Measurements from ENCODE around the gene LOXL4. TPM values are rescaled to one million over a fixed set of nuclear protein-coding genes. Genes with fewer than 3 reads are reported as not detected.

Gene LOXL4
- polyA plus RNA-seq, 3 donors: 0.03 to 0.05 TPM; not detected in 1

DNA sequence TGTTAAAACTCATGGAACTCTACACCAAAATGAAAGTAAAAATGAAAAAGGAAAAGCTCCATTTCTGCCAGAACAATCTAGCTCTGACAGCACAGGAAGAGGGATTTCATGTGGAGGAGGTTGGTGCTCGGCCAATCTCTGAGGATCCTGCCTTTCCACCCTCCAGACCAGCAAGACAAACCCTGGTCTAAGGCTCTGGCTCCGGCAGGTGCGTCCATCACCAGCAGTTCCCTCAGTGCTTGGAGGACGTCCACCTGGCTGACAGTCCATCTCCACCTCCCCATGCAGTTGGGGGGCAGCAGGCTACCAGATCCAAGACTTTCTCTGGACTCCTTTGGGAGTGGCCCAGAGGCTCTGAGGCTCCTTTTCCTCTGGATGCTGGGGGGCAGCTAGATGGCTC is 25.0 kb upstream of the LOXL4 start:
- H3K36me3 ChIP-seq (replicated peaks in 1 of 2; ENCODE audit: control insufficient read depth in 1 of 2, insufficient read depth in 2 of 2, low read length in 2 of 2): no peaks in the 10 kb centered on the region
- H3K4me3 Mint-ChIP-seq: no peak overlapping the region
- H3K36me3 Mint-ChIP-seq: no peaks in the 10 kb centered on the region
- H3K27ac ChIP-seq (ENCODE audit: low read depth in 1 of 2, low read length in 2 of 2): no peak overlapping the region
- H3K4me1 Mint-ChIP-seq: peaks cover 15% of the 10 kb centered on the region
- H3K9me3 Mint-ChIP-seq: no peaks in the 10 kb centered on the region
- H3K27ac Mint-ChIP-seq: no peak overlapping the region
- TF ChIP-seq, protein P1, sequence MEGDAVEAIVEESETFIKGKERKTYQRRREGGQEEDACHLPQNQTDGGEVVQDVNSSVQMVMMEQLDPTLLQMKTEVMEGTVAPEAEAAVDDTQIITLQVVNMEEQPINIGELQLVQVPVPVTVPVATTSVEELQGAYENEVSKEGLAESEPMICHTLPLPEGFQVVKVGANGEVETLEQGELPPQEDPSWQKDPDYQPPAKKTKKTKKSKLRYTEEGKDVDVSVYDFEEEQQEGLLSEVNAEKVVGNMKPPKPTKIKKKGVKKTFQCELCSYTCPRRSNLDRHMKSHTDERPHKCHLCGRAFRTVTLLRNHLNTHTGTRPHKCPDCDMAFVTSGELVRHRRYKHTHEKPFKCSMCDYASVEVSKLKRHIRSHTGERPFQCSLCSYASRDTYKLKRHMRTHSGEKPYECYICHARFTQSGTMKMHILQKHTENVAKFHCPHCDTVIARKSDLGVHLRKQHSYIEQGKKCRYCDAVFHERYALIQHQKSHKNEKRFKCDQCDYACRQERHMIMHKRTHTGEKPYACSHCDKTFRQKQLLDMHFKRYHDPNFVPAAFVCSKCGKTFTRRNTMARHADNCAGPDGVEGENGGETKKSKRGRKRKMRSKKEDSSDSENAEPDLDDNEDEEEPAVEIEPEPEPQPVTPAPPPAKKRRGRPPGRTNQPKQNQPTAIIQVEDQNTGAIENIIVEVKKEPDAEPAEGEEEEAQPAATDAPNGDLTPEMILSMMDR (IDR thresholded peaks at IDR 0.05): no peak
- H3K4me2 ChIP-seq (replicated peaks; ENCODE audit: extremely low read depth, low read length, poor library complexity, severe bottlenecking): no peak overlapping the region
- no peaks in the 10 kb centered on the region for H3K9me3 ChIP-seq (replicated peaks in 1 of 2; ENCODE audit: control insufficient read depth in 1 of 2, insufficient read depth in 1 of 2, low read length in 2 of 2)
- WGBS (ENCODE audit: insufficient coverage): 100% methylated on average over 2 of the region's 4 CpGs
- intact Hi-C loops (cut with micrococcal nuclease): no loop called here
- H3K27me3 ChIP-seq (ENCODE audit: control insufficient read depth in 2 of 2, insufficient read depth in 2 of 2, low read length in 2 of 2): peaks cover 0 to 2% of the 10 kb centered on the region in 2 donors
- no peak overlapping the region for H2AFZ ChIP-seq (ENCODE audit: insufficient read depth, low read depth, low read length, poor library complexity, severe bottlenecking)
- no peaks in the 10 kb centered on the region for H4K20me1 ChIP-seq (ENCODE audit: insufficient read depth, low read length)
- H3K27me3 Mint-ChIP-seq (ENCODE audit: low read depth in 3 of 3): peaks cover 6 to 12% (median 9%) of the 10 kb centered on the region in 3 donors
- no peak overlapping the region for H3K4me3 ChIP-seq (replicated peaks in 1 of 3; ENCODE audit: low read depth in 2 of 3, low read length in 3 of 3)
- H3K9ac ChIP-seq (ENCODE audit: insufficient read depth, low read length, poor library complexity, severe bottlenecking): no peak overlapping the region
- peaks cover 12 to 13% of the 10 kb centered on the region in 2 donors for H3K4me1 ChIP-seq (ENCODE audit: control insufficient read depth in 1 of 2, insufficient read depth in 2 of 2, low read length in 2 of 2)
- H3K79me2 ChIP-seq (ENCODE audit: insufficient read depth, low read length): no peaks in the 10 kb centered on the region
- DNase-seq: no peak

DNA sequence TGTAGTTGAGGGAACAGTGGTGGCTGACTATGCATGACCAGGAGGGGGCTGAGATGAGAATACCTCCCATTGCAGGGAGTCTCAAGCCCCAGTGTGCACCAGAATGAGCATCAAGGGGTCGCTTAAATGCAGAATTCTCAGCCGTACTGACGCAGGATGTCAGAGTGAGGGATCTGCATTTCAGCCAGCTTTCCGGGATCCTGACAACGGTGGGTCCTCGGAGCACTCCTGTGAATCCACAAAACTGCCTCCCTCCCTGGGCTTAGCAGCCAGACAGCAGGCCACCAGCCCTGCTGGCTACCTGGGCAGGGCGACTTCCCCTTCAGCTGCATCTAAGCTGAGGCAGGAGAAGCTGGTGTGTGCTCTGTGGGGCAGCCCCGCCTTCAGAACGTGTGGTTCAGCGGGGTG is 21.8 kb upstream of the LOXL4 start:
- H3K27ac Mint-ChIP-seq: no peak overlapping the region

More for the DNA sequence above, 21.8 kb upstream of the LOXL4 start:
- 90% methylated on average over 9 of the region's 10 CpGs for WGBS (ENCODE audit: insufficient coverage)
- peaks cover 0 to under 1% of the 10 kb centered on the region in 2 donors for H3K27me3 ChIP-seq (ENCODE audit: control insufficient read depth in 2 of 2, insufficient read depth in 2 of 2, low read length in 2 of 2)
- H3K79me2 ChIP-seq (ENCODE audit: insufficient read depth, low read length): no peaks in the 10 kb centered on the region
- no peak overlapping the region for H3K4me2 ChIP-seq (replicated peaks; ENCODE audit: extremely low read depth, low read length, poor library complexity, severe bottlenecking)
- H3K9ac ChIP-seq (ENCODE audit: insufficient read depth, low read length, poor library complexity, severe bottlenecking): no peak overlapping the region
- DNase-seq: no peak
- H3K4me1 Mint-ChIP-seq: no peaks in the 10 kb centered on the region
- H3K9me3 ChIP-seq (replicated peaks in 1 of 2; ENCODE audit: control insufficient read depth in 1 of 2, insufficient read depth in 1 of 2, low read length in 2 of 2): no peaks in the 10 kb centered on the region
- intact Hi-C loops (cut with micrococcal nuclease): no loop called here
- H3K4me3 ChIP-seq (replicated peaks in 1 of 3; ENCODE audit: low read depth in 2 of 3, low read length in 3 of 3): no peak overlapping the region
- H4K20me1 ChIP-seq (ENCODE audit: insufficient read depth, low read length): no peaks in the 10 kb centered on the region
- no peak overlapping the region for H3K27ac ChIP-seq (ENCODE audit: low read depth in 1 of 2, low read length in 2 of 2)
- H3K36me3 Mint-ChIP-seq: no peaks in the 10 kb centered on the region
- no peak overlapping the region for H3K4me3 Mint-ChIP-seq
- no peaks in the 10 kb centered on the region for H3K4me1 ChIP-seq (ENCODE audit: control insufficient read depth in 1 of 2, insufficient read depth in 2 of 2, low read length in 2 of 2)
- TF ChIP-seq, protein P1 (IDR thresholded peaks at IDR 0.05): no peak
- no peaks in the 10 kb centered on the region for H3K36me3 ChIP-seq (replicated peaks in 1 of 2; ENCODE audit: control insufficient read depth in 1 of 2, insufficient read depth in 2 of 2, low read length in 2 of 2)
- peaks cover 13 to 17% (median 14%) of the 10 kb centered on the region in 3 donors for H3K27me3 Mint-ChIP-seq (ENCODE audit: low read depth in 3 of 3)
- no peak overlapping the region for H2AFZ ChIP-seq (ENCODE audit: insufficient read depth, low read depth, low read length, poor library complexity, severe bottlenecking)
- peaks cover 0 to 3% (median 0%) of the 10 kb centered on the region in 7 donors for H3K9me3 Mint-ChIP-seq
